Measurements from ENCODE around the gene RALA.

RALA gene

GRCh38 chr7:39623047-39623731, at the start of gene RALA:
TSS of gene RALA (plus strand) at chr7:39623572. CDS start at chr7:39686668, 63,096 bp downstream.
- DNase-seq: peak; percentile 95

- no peak for DNase-seq
Observed at GRCh38 chr7:39574673-39575349, 48.6 kb upstream of the RALA start.

GRCh38 chr7:39577229-39577874, 46.0 kb upstream of the RALA start:
- no peak for DNase-seq

GRCh38 chr7:39580149-39580874, 43.1 kb upstream of the RALA start:
- DNase-seq: peak; percentile 87

- DNase-seq: no peak
Observed at GRCh38 chr7:39582536-39582935, 40.8 kb upstream of the RALA start.

- DNase-seq: no peak
Observed at GRCh38 chr7:39583539-39583938, 39.8 kb upstream of the RALA start.

GRCh38 chr7:39587393-39587792, 36.0 kb upstream of the RALA start:
- no peak for DNase-seq

- DNase-seq: no peak
Observed at GRCh38 chr7:39588416-39588815, 35.0 kb upstream of the RALA start.

- DNase-seq: peak; percentile 90
Observed at GRCh38 chr7:39589323-39590111, 33.9 kb upstream of the RALA start.

GRCh38 chr7:39592586-39592985, 30.8 kb upstream of the RALA start:
- peak; percentile 20 for DNase-seq

- no peak for DNase-seq
Observed at GRCh38 chr7:39594988-39595620, 28.3 kb upstream of the RALA start.

- DNase-seq: no peak
Observed at GRCh38 chr7:39602351-39602750, 21.0 kb upstream of the RALA start.

GRCh38 chr7:39603924-39604323, 19.4 kb upstream of the RALA start:
- no peak for DNase-seq

GRCh38 chr7:39605087-39605486, 18.3 kb upstream of the RALA start:
- no peak for DNase-seq

GRCh38 chr7:39606352-39606751, 17.0 kb upstream of the RALA start:
- DNase-seq: no peak

GRCh38 chr7:39606941-39607340, 16.4 kb upstream of the RALA start:
- DNase-seq: no peak

- DNase-seq: no peak
Observed at GRCh38 chr7:39607865-39608264, 15.5 kb upstream of the RALA start.

- DNase-seq: no peak
Observed at GRCh38 chr7:39608278-39608677, 15.1 kb upstream of the RALA start.

- no peak for DNase-seq
Observed at GRCh38 chr7:39609113-39609934, 14.0 kb upstream of the RALA start.

- no peak for DNase-seq
Observed at GRCh38 chr7:39609935-39610263, 13.5 kb upstream of the RALA start.

GRCh38 chr7:39613577-39613976, 9.8 kb upstream of the RALA start:
- no peak for DNase-seq

All from activated CD4-positive, alpha-beta T cell treated with anti-CD3 and anti-CD28 coated beads, Interleukin-2, Interleukin-6, amounts not matched to agents 100 ng/mL and 50 ng/mL, durations not matched to agents 16 hours and 8 hours (primary cell).